A549 (cell line): ENCODE measurements around the gene SELL. TPM values are rescaled to one million over a fixed set of nuclear protein-coding genes. Genes with fewer than 3 reads are reported as not detected.
"Not testable (repeated sequence)": the region's sequence is repeated elsewhere in the genome, so short reads cannot be mapped to it uniquely, and the experiment has no call there.

Experiments
- ATAC-seq, 2 experiments: fragments of 200-7000 bp in 1 of 2; fragments of >200 bp in 1 of 2; cut with Nextera tagmentation in 1 of 2; cut with Tn5 transposase in 1 of 2; 3 replicates each; pipeline versions ENCODE4 v1.8.0 to v1.9.1; 2018 to 2020; ENCODE audit warnings: mild to moderate bottlenecking in 1 of 2, moderate library complexity in 1 of 2
- CTCF ChIA-PET: fragments of 300-600 bp; sonication (Branson Sonifier 250); formaldehyde crosslinking; extraction: SDS; loops from one replicate; lab custom pipeline; 2021; ENCODE audit warnings: antibody characterized with exemption, inconsistent platforms; lab: Yijun Ruan, JAX
- POLR2A ChIA-PET: fragments of 350-600 bp; formaldehyde crosslinking; extraction: SDS; loops from one replicate; lab custom pipeline; 2021; ENCODE audit warnings: antibody characterized with exemption, inconsistent platforms; lab: Yijun Ruan, JAX
- DNase-seq, 2 experiments: peaks; one replicate each; pipeline versions ENCODE4 v3.0.0 to v3.0.0-alpha.2; 2011 to 2016; ENCODE audit warnings: low read depth in 1 of 2, low spot score in 1 of 2
- FAIRE-seq: peaks from 2 replicates; lab custom pipeline; 2011; peaks lifted over from hg19 to GRCh38; lab: Jason Lieb, UNC
- H3K27ac ChIP-seq, 2 experiments: fragments of >200 bp; sonication (Bioruptor Twin); formaldehyde crosslinking; 3 replicates each; pipeline ENCODE4 v1.5.1; 2016 to 2017
- H3K4me1 ChIP-seq: fragments of >200 bp; sonication (Bioruptor Twin); formaldehyde crosslinking; 3 replicates; pipeline ENCODE4 v1.6.1; 2016
- H3K4me2 ChIP-seq: fragments of >200 bp; sonication (Bioruptor Twin); formaldehyde crosslinking; 3 replicates; pipeline ENCODE4 v1.6.1; 2016
- H3K4me3 ChIP-seq: fragments of >200 bp; sonication (Bioruptor Twin); formaldehyde crosslinking; 3 replicates; pipeline ENCODE4 v1.5.1; 2016
- H3K9me3 ChIP-seq: fragments of >200 bp; sonication (Bioruptor Twin); formaldehyde crosslinking; 3 replicates; pipeline ENCODE4 v1.6.1; 2016
- CHD2 ChIP-seq: fragments of 150-350 bp; IDR thresholded peaks from 2 replicates; pipeline ENCODE4 v1.6.1; 2014; ENCODE audit warnings: low read length; ENCODE audit not compliant: partially characterized antibody
- CTCF ChIP-seq: fragments of >200 bp; sonication (Bioruptor Twin); formaldehyde crosslinking; IDR thresholded peaks from 3 replicates; pipeline ENCODE4 v1.5.1; 2016
- FOSL2 ChIP-seq, 2 experiments: fragments of 450-650 bp in 1 of 2; fragments of >200 bp in 1 of 2; sonication (Bioruptor Twin) in 1 of 2; formaldehyde crosslinking; IDR thresholded peaks; 2 replicates each; pipeline versions ENCODE4 v1.5.0 to v1.6.1; 2016 to 2020; ENCODE audit warnings: mild to moderate bottlenecking in 1 of 2, moderate library complexity in 1 of 2
- KDM1A ChIP-seq: fragments of 200-600 bp; sonication (generic); IDR thresholded peaks from 2 replicates; pipeline ENCODE4 v1.6.1; 2016; ENCODE audit warnings: low read depth, mild to moderate bottlenecking
- KDM5A ChIP-seq: fragments of 200-600 bp; sonication (generic); IDR thresholded peaks from 2 replicates; pipeline ENCODE4 v1.6.1; 2016; ENCODE audit warnings: antibody characterized with exemption, mild to moderate bottlenecking
- MAFK ChIP-seq: fragments of 450-650 bp; IDR thresholded peaks from 2 replicates; pipeline ENCODE4 v1.6.1; 2014; ENCODE audit not compliant: partially characterized antibody
- NFE2L2 ChIP-seq: fragments of 150-350 bp; conservative IDR thresholded peaks from 2 replicates; pipeline ENCODE4 v1.6.1; 2014; ENCODE audit warnings: low read length
- ZNF302 ChIP-seq: fragments of 250-450 bp; sonication (Bioruptor Pico); IDR thresholded peaks from 2 replicates; pipeline ENCODE4 v1.9.0; 2021; ENCODE audit warnings: inconsistent platforms, mild to moderate bottlenecking, moderate library complexity
- WGBS: methylation state at CpG from one replicate; pipeline ENCODE4 v1.1.6; 2017; ENCODE audit errors: missing lambda C conversion rate; 5-methylcytosine and 5-hydroxymethylcytosine counted together
- polyA plus RNA-seq, 4 experiments: library from polyadenylated mRNA; depleted of rRNA in 3 of 4; stranded (reverse); fragments of >200 nt; fragmentation: RNase III in 1 of 4; extraction: RNeasy Plus Mini Kit Qiagen cat#74134 plus additional on column Dnase treatment in 1 of 4; gene quantifications; 2 replicates in 3 of 4; 3 replicates in 1 of 4; pipeline ENCODE4 v1.2.3, GENCODE V29; 2011 to 2017
- TF ChIP-seq, protein P1 (sequence below): fragments of 200-600 bp; sonication (generic); IDR thresholded peaks from 2 replicates; pipeline ENCODE4 v1.6.1; 2016; ENCODE audit warnings: antibody characterized with exemption, mild to moderate bottlenecking, moderate library complexity

SELL gene
- polyA plus RNA-seq, 2 of the 4 experiments (the other 2 are of a cell fraction) = 0.39 TPM

- TF ChIP-seq, protein P1, sequence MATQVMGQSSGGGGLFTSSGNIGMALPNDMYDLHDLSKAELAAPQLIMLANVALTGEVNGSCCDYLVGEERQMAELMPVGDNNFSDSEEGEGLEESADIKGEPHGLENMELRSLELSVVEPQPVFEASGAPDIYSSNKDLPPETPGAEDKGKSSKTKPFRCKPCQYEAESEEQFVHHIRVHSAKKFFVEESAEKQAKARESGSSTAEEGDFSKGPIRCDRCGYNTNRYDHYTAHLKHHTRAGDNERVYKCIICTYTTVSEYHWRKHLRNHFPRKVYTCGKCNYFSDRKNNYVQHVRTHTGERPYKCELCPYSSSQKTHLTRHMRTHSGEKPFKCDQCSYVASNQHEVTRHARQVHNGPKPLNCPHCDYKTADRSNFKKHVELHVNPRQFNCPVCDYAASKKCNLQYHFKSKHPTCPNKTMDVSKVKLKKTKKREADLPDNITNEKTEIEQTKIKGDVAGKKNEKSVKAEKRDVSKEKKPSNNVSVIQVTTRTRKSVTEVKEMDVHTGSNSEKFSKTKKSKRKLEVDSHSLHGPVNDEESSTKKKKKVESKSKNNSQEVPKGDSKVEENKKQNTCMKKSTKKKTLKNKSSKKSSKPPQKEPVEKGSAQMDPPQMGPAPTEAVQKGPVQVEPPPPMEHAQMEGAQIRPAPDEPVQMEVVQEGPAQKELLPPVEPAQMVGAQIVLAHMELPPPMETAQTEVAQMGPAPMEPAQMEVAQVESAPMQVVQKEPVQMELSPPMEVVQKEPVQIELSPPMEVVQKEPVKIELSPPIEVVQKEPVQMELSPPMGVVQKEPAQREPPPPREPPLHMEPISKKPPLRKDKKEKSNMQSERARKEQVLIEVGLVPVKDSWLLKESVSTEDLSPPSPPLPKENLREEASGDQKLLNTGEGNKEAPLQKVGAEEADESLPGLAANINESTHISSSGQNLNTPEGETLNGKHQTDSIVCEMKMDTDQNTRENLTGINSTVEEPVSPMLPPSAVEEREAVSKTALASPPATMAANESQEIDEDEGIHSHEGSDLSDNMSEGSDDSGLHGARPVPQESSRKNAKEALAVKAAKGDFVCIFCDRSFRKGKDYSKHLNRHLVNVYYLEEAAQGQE = no peak
Observed at GRCh38 chr1:169679692-169680091, 31.7 kb downstream of the SELL start (continued).

DNA sequence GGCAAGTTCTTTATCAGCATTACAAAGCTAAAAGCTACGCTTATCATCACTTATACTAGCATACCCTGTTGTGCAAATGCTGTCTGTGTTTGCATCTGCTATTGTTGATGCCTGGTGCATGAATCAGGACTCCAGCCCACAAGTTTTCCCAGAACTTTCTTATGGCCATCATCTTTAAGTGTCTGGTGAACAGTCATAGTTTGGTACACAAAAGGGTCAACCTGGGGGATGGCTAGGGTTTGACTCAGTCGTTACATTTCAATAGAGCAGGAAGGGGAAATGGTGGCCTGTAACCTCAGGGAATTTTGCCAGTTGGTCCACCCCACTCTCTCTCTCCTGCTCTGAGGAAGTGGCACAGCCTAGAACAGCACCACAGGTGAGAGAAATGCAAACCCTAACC, 35.4 kb downstream of the SELL start:
- Histone ChIP-seq H3K4me3 (no peak overlapping the region), H3K4me2 (no peak overlapping the region), H3K4me1 (no peaks in the 10 kb centered on the region), H3K27ac (no peak overlapping the region), H3K9me3 (no peaks in the 10 kb centered on the region)
- FAIRE-seq (no peak), ATAC-seq (peak in 1 of 2 experiments; percentile 68; a peak in 3 of 6 replicates), DNase-seq (peak in 1 of 2 experiments; percentile 57)
- CTCF ChIA-PET = interaction anchor here (1.0 to 1.8 kb wide), 3 partner anchors 74 to 90 kb away, joined by 3 to 7 read pairs (median 4); no protein-coding TSS in a partner anchor
- TF ChIP-seq CTCF = no peak
- no peak for TF ChIP-seq MAFK
- TF ChIP-seq NFE2L2 = no peak
- no peak for TF ChIP-seq FOSL2 (IDR thresholded peaks at IDR 0.05)
- peak; percentile 9; the same call in 1 of the 2 replicates for TF ChIP-seq FOSL2 (CRISPR knock-in tag; IDR thresholded peaks at IDR 0.05)
- 8% methylated on average over 2 of the region's 2 CpGs for WGBS
- POLR2A ChIA-PET = no interaction called here

DNA sequence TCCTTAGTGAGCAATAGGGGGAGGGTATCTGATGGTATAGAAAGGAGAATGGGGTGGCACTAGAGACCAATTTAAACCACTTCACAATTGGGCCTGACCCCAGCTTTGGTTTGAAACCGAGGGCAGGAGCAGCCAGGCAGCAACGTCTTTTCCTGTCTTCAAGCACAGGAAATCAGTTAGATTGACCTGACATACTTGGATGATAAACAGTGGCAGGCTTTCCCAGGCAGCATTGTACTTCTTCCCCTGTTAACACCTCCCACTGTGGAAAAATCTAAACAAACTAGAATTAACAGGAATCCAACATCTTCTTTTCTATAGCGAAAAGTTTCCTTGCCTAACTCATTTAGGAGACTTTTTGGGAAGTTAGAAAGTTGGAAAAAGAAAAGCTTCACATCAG, 40.6 kb downstream of the SELL start:
- no peak for FAIRE-seq
- no peak overlapping the region for H3K4me2 ChIP-seq
- no peak for TF ChIP-seq KDM5A
- TF ChIP-seq ZNF302 = no peak
- no peak for TF ChIP-seq CHD2
- TF ChIP-seq, all 56 proteins: peak for 0
- no peak overlapping the region for H3K4me3 ChIP-seq
- ChIA-PET POLR2A (no interaction called here), CTCF (interaction anchor here (1.6 kb wide), 1 partner anchor 69 kb away, joined by 3 read pairs; no protein-coding TSS in a partner anchor)
- DNase-seq (no peak), ATAC-seq (no peak)
- no peaks in the 10 kb centered on the region for H3K9me3 ChIP-seq
- 17% methylated on average over 3 of the region's 3 CpGs for WGBS
- no peaks in the 10 kb centered on the region for H3K4me1 ChIP-seq
- no peak overlapping the region for H3K27ac ChIP-seq

DNA sequence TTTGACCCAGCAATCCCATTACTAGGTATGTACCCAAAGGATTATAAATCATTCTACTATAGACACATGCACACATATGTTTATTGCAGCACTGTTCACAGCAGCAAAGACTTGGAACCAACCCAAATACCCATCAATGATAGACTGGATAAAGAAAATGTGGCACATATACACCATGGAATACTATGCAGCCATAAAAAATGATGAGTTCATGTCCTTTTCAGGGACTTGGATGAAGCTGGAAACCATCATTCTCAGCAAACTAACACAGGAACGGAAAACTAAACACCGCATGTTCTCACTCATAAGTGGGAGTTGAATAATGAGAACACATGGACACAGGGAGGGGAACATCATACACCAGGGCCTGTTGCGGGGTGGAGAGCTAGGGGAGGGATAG, 41.2 kb downstream of the SELL start:
- CTCF ChIA-PET = interaction anchor here (1.6 kb wide), 1 partner anchor 69 kb away, joined by 3 read pairs; no protein-coding TSS in a partner anchor
- DNase-seq, H3K4me2 ChIP-seq, ATAC-seq, H3K9me3 ChIP-seq, FAIRE-seq, H3K4me1 ChIP-seq, POLR2A ChIA-PET, H3K27ac ChIP-seq, H3K4me3 ChIP-seq: not testable (repeated sequence)
- 57% methylated on average over 3 of the region's 3 CpGs for whole genome bisulfite sequencing
- TF ChIP-seq KDM1A = peak; percentile 17; the same call in 1 of the 2 replicates

DNA sequence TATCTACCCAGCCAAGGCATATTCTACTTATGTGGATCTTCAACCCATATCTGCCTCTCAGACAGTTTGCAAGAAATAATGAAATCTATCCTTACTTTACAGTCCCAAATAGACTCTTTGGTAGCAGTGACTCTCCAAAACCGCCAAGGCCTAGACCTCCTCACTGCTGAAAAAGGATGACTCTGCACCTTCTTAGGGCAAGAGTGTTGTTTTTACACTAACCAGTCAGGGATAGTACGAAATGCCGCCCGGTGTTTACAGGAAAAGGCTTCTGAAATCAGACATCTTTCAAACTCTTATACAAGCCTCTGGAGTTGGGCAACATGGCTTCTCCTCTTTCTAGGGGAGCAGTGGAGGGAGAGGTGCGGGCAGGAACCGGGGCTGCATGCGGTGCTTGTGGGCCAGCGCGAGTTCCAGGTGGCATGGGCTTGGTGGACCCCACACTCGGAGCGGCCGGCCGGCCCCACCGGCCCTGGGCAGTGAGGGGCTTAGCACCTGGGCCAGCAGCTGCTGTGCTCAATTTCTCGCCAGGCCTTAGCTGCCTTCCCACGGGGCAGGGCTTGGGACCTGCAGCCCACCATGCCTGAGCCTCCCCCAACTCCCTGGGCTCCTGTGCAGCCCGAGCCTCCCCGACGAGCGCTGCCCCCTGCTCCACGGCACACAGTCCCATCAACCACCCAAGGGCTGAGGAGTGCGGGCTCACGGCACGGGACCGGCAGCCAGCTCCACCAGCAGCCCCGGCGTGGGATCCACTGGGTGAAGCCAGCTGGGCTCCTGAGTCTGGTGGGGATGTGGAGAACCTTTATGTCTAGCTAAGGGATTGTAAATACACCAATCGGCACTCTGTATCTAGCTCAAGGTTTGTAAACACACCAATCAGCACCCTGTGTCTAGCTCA, 43.5 kb downstream of the SELL start:
- H3K4me2 ChIP-seq, H3K4me1 ChIP-seq, H3K9me3 ChIP-seq, FAIRE-seq, DNase-seq, H3K4me3 ChIP-seq, H3K27ac ChIP-seq, POLR2A ChIA-PET, ATAC-seq, CTCF ChIA-PET: not testable (repeated sequence)
- WGBS = 92% methylated on average over 11 of the region's 28 CpGs

DNA sequence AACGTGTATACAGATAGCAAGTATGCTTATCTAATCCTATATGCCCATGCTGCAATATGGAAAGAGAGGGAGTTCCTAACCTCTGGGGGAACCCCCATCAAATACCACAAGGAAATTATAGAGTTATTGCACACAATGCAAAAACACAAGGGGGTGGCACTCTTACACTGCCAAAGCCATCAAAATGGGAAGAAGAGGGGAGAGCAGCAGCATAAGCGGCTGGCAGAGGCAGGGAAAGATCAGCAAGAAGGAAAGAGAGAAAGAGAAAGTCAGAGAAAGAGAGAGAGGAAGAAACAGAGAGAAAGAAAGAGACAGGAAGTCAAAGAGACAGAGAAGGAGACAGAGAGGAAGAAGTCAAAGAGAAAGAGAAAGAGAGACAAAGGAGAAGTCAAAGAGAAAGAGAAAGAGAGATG, 44.2 kb downstream of the SELL start:
- CTCF ChIA-PET = interaction anchor here (1.3 kb wide), 1 partner anchor 66 kb away, joined by 3 read pairs; no protein-coding TSS in a partner anchor
- H3K4me2 ChIP-seq, H3K9me3 ChIP-seq, DNase-seq, H3K4me1 ChIP-seq, FAIRE-seq, H3K4me3 ChIP-seq, H3K27ac ChIP-seq, ATAC-seq, POLR2A ChIA-PET: not testable (repeated sequence)
- 30% methylated on average over 2 of the region's 2 CpGs for whole genome bisulfite sequencing

DNA sequence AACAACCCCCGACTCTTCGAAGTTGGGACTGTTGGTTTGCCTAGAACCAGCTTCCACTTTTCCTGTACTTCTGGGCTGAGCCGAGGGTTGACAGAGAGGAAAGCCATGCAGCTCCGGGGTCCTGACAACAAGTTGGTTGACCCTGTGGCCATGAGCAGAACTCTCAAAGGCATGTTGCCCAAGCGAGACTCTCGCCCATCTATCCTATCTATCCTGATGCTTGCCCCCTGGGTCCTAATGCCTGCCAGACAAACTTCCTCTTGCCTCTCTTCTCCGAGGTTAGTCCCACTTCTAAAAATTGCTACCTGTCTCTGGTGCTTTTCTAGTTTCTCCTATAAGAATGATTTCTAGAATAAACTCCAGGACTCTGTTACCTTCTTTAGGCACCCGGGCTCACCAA, 48.7 kb downstream of the SELL start:
- H3K4me3 ChIP-seq, POLR2A ChIA-PET, ATAC-seq, H3K4me2 ChIP-seq, DNase-seq, H3K27ac ChIP-seq, H3K9me3 ChIP-seq, FAIRE-seq, H3K4me1 ChIP-seq: not testable (repeated sequence)
- CTCF ChIA-PET = interaction anchor here (0.6 kb wide), 1 partner anchor 417 kb away, joined by 4 read pairs; no protein-coding TSS in a partner anchor
- whole genome bisulfite sequencing = 39% methylated on average over 8 of the region's 8 CpGs

GRCh38 chr1:169661066-169661465, 50.4 kb downstream of the SELL start:
- H3K27ac ChIP-seq, H3K4me1 ChIP-seq, H3K4me2 ChIP-seq, DNase-seq, FAIRE-seq, ATAC-seq, CTCF ChIA-PET, H3K4me3 ChIP-seq, POLR2A ChIA-PET, H3K9me3 ChIP-seq: not testable (repeated sequence)
- 75% methylated on average over 9 of the region's 16 CpGs for WGBS
